Fibroblast of skin of left biceps (primary cell): ENCODE results near the gene NPW.

Source experiments
- DNase-seq, 2 experiments: peaks; one replicate each; pipeline ENCODE4 v3.0.0-alpha.2; 2013; ENCODE audit warnings: low read depth in 2 of 2

The NPW gene

DNA sequence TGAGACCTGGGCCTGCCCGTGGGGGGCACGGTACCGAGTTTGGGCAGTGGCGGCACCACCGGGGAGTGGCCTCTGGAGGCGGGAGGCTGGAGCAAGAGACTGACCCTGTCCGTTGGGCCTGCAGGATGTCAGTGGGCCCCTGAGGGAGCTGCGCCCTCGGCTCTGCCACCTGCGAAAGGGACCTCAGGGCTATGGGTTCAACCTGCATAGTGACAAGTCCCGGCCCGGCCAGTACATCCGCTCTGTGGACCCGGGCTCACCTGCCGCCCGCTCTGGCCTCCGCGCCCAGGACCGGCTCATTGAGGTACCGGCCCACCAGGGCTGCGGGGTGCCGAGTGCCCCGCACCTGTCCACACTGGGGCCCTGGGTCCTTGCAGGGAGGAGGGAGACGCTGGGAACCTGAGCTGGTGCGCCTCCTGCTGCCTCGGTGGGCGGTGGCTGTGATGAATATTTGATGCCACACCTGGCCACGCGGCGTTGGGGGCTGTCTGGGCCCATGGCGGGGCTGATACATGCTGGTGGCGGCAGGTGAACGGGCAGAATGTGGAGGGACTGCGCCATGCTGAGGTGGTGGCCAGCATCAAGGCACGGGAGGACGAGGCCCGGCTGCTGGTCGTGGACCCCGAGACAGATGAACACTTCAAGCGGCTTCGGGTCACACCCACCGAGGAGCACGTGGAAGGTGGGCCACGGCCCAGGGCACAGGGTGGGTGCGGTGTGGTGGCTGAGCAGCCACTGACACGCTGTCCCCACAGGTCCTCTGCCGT is 16.8 kb downstream of the NPW start:
- no peak for DNase-seq

DNA sequence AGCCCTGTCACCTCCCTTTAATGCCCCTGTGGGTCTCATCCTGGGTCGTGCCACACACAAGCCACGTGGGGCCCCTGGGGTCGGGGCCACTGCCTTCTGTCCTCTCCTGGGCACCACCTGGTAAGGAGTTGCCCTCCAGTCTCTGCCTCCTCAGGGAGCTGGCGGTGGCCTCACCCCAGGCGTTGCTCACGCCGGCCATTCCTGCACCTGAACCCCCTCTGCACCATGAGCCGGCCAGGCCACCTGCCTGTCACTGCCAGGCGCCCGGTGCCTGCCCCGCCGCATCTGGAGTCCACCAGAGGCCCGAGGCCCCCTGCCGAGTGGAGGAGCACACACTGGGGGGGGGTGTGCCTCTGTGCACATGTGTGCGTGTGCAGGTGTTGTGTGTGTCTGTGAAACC is 17.5 kb downstream of the NPW start:
- no peak for DNase-seq

DNA sequence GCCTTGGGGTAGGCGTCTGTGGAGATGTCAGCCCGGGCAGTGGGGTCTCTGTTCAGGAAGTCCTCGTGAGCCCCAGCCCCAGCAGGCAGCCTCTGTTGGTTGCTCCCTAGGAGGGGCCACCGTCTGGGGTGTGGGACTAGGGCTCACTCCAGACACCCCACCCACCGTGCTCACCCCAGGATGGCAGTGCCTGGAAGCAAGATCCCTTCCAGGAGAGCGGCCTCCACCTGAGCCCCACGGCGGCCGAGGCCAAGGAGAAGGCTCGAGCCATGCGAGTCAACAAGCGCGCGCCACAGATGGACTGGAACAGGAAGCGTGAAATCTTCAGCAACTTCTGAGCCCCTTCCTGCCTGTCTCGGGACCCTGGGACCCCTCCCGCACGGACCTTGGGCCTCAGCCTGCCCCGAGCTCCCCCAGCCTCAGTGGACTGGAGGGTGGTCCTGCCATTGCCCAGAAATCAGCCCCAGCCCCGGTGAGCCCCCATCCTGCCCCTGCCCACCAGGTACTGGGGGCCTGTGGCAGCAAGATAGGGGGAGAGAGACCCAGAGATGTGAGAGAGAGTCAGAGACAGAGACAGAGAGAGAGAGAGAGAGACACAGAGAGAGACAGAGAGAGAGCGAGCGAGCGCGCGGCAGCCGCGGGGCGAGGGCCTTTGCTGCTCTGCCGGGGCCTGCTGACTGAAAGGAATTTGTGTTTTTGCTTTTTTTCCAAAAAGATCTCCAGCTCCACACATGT is 18.2 kb downstream of the NPW start:
- peak in 1 of 2 experiments; percentile 53 for DNase-seq

DNA sequence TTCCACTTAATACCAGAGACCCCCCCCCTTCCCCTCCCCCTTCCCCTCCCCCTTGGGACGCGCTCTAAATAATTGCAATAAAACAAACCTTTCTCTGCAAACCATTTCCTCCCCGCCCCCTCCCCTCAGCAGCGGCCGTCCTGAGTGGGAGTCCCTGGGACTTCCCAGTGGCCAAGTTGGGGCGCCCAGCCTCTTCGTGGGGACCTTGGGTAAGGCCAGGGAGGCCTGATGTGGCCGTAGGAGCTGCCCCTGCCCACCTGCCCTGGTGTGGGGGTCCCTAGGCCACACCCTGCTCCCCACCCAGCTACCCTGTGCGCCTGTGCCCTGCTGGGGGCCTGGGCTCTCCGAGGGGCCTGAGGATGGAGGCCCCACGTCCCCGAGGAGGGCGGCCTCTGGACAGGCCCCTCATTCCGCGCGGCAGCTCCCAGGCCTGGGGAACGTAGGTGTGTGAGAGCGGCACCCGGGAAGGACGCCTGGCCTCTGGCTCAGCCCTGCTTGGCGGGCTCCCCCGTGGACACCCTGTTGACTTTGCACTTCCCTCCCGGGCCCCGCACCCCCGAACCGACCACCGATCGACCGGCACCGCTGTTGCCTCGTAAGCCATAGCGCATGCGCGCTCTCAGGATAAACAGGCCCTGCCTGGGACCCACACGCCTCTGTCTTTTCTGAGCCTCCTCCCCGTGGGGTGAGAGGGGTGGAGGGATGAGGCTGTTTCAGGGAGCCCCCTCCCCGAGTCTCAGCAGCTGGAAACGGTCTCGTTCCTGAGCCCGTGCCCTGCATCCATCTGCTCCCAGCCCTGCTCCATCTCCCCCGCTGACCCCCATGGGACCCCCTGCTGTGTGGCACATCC is 19.0 kb downstream of the NPW start:
- no peak for DNase-seq

DNA sequence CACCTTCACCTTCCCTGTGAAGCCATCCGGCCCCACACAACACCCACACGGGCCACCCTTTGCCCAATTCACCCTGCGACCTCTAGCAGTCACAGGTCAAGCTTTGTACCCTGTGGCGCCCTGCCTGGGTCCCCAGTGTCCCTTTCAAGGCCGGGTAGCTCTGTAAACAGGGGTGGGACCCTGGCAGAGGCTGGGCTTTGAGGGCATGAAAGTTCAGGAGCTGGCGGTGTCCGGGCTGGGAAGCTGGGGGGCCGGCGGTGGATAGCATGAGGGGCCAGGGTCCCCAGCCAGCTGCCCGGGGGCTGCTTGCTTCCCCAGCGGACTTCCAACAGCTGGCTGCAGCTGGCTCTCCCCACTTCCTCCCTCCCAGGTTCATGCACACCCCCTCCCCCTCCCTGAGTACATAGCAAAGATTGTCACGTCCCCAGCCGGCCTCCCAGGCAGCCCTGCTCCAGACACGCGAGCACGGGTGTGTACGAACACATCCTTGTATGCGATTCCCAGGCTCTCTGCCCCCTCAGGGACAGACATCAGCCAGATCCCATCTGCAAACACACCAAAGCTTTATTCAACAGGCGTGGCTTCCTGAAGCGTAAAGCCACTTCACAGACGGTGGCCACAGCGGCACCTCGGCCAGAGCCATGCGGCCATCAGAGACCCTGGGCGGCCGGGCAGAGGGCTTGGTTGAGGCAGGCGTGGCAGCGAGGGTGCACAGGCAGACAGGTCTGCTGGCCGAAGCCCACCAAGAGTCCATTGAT is 19.9 kb downstream of the NPW start:
- peak; percentile 63 to 64 for DNase-seq

DNA sequence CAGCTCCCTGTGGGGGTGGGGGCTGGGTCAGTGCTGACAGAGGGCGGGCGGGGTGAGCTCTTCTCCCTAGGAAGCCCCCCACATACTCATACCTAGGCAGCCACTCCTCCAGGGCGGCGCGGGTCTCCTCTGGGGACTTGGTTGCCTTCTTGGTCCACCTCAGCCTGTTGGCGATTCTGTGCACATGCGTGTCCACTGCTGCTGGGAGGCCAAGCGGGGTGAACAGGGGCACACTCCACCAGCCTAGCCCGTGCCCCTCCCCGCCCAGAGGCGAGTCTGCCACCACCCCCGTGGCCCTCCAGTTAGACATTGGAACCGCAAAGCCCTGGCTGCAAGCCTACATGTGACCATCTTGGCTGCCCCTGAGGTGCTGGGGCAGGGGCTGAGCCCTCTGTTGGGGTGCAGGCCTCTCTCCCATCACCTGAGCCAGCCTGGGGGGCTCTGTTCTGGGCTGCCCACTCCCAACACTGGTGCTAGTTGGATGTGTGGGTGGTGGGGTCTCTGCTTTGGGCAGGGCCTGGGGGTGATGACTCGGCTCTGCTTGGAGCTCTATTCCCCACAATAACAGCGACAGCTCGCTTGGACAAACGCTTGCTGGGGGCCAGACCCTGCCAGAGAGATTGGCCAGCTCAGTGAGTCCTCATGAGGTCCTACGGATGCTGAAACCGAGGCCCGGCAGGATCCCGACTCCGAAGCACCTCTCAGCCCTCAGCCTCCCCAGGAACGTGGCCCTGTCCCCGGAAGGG is 20.6 kb downstream of the NPW start:
- no peak for DNase-seq

DNA sequence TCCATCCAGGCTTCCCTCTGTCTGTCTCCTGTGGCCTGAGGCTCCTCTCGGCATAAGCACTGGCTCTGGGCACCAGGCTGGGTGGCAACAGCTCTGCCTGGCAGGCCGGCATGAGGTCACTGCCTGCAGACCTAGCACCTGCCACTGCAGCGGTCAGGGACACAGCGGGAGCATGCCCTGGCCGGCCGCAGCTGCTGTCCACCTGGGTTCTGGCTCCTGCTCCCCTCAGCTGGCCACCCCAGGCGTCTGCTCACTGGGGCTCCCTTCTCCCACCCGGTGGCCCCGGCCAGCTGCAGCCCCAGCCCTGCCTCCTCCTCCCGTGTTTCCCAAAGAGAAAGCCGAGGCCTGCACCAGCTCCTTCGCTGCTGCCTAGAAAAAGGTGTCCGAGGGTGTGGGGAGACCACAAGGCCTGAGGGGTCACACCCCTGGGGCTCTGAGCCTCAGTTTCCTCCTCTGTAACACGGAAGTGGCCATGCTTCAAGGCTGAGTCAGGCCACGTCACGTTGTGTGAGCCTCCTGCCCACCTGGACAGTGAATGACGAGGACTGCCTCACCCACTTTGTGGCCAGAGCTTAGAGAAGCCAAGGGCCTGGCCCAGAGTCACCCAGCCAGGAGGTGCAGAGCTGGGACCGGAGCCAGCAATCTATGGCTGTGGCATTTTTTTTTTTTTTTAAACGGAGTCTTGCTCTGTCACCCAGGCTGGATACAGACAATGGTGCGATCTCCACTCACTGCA is 21.4 kb downstream of the NPW start:
- DNase-seq = no peak

DNA sequence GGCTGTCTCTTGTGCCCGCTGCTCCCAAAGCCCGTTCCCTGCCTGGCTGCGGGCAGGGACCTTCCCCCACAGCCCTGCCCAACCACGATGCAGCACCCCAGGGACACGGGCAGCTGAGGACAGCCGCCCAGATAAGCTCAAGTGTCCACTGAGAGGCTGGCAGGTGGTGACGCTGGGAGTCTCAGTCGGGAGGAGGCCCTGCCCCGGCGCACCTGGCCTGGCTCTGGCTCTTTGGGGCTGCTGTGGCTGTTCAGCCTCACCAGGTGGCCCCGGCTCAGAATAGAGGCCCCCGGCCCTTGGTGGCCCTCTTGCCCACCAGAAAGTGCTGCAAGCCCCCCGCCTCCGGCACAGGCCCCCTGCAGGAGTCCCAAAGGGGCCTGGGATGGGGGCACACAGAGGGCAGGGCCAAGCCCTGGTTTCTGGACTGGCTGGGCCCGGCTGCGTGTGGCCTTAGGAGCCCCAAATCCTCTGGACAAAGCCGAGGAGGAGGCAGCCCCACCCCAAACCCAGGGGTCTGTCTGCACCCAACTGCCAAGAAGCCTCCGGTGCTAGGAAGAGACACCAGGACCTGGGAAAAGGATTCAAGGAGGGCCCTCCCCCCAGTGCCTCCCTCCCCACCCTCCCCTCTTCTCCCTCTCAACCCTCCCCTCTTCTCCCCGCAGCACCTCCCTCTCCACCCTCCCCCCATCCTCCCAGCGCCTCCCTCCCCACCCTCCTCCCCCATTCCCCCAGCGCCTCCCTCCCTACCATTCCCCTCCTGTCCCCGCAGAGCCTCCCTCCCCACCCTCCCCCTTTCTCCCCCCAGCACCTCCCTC is 22.8 kb downstream of the NPW start:
- no peak for DNase-seq

DNA sequence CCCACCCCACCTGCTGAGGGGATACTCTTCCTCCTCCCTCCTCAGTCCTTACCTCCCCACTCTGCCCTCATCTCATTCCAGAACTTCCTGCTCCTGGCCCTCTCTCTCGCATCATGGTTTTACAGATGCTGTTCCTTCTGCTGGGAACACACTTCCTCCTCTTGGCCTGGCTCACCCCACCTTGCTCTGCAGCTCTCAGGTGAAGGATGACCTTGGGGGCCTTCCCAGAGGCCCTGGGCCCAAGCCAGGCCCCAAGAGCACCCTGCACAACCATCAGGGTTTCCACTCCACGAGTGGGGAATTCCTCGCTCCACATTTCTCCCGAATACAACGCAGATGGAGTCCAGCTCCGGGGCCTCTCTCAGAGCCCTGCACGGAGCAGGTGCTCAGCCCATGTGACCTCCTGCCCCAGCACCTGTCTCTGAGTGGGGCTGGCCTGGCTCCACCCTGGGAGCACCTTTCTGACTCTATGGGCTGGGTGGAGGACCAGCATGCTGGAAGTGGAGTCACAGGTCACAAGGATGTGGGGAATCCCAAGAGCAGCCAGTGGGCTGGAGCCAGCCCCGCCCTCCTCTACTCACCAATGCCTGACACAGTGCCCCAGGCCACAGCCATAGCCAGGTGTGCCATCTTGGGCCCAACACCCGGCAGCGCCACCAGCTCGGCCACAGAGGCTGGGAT is 23.5 kb downstream of the NPW start:
- no peak for DNase-seq

DNA sequence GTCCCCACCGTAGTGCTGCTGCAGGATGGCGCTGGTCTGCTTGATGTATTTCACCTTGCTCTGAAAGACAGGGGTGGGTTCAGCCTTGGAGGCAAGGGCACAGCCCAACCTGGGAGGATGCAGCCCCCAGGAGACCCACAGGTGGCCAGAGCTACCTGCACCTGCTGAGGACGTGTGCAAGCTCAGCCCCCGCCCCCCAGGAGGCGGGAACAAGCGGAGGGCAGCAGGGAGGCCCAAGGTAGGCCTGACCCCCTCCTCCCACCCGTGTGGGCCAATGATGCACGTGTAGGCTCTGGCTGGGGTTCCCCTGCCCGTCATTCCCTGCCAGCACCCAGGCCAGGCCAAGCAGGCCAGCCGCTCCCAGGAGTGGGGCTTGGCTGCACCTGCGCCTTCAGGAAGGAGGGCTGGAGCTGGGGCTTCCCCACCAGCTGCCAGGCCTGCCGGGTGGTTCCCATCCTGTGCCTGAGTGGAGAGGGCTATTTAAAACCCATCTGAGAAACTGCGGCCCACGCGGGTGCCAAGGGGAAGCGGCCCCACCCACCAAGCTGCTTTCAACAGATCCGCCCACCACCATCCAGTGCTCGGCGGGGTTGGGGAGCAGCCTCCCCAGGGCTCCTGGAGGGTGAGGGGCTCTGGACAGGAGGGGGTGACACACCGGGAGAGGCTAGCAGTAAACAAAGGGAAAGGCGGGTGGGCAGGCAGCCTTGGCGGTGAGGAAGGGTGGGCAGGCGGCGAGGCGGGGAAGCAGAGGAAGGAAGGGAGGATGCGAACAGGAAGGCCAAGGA is 24.3 kb downstream of the NPW start:
- no peak for DNase-seq

DNA sequence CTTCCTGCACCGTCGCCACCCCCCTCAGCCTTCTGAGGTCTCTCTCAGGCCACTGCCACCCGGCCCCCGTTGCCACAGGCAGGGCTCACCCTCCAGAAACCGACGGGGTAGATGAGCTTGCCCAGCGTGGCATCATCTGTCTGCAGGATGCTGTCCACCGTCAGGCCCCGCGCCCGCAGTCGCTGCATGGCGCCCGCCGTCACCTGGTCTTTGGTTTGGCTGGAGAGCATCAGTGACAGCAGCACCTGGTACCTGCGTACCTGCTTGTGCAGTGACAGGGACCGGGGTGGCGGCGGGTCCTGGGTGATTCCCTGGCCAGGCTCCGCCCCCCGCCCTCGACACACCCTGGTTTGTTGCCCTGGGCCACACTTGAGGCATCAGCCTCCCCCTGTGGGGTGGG is 25.0 kb downstream of the NPW start:
- no peak for DNase-seq

DNA sequence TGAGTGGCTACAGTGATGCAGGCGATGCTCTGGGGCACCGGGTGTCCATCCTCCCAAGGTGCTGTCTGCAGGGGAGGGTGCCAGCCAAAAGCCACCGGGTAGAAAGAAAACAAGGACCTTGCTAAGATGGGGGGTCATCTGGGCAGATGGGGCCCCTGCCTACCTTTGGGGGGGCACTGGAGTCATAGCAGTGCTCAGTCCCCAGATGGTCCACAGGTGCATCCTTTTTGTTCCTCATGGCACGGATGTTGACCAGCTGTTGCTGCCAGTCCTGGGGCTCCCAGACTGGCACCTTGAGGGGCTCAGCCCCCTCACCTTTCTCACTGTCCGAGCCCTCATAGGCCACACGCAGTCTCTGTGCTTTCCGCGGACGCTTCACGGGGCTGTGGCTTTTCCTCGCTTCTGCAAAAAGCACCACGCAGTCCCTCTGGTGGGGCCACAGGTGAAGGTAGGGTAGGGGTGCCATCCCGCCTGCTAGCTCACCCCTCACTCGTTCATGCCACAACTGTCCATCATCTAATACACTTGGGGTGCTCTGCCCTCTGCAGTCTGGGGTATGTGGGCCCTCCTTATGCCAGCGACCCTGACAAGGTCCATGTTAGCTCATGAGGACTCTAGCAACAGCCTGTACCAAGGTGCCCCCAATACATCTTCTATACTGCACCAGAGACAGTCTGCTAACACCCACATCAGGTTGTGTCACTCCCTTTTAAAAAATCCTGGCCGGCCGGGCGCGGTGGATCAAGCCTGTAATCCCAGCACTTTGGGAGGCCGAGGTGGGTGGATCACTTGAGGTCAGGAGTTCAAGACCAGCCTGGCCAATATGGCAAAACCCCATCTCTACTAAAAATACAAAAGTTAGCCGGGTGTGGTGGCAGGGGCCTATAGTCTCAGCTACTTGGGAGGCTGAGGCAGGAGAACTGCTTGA is 26.6 kb downstream of the NPW start:
- DNase-seq = no peak

DNA sequence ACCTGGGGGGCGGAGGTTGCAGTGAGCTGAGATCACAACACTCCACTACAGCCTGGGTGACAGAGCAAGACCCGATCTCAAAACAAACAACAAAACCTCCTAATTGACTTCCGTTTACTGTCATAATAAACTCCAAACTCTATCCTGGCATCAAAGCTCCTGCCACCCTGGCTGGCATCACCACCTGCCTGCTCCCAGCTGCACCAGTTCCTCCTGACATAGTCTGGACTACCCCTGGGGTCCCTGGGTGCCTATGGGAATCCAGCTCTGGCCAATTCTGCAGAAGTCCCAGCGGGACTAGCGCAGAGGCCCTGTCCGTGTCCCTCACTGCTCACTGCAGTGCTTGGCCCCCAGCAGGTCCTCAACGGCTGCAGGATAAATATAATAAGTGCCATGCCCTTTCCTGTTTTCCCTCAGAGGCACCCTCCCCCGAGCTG is 27.3 kb downstream of the NPW start:
- DNase-seq = no peak

DNA sequence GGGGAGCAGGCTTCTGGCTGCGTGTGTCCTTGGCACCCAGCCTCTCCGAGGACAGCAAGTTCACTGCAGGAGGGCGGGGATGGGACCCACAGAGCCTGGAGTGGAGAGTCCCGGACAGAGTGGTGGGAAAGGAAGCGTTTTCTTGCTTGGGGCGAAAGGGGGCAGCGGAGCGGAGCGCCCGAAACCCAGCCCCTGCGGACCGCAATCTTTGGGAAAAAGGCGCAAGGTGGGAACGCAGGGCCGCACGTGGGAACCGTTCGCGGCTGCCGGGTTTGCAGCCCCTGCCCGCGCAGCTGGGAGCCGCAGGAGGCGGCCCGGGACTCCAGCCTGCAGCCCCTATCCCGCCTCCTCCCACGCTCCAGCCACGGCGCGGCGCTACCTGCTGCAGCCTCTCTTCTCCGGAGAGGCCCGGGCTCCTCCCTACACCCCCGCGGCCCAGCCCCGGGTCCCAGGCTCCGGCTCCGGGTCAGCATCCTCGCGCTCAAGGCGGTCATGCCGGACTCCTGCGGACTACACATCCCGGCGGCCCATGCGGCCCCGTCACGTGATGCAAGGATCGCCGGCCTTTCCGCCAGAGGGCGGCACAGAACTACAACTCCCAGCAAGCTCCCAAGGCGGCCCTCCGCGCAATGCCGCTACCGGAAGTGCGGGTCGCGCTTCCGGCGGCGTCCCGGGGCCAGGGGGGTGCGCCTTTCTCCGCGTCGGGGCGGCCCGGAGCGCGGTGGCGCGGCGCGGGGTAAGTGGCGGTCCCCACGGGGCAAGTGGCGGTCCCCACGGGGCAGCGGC is 27.9 kb downstream of the NPW start, which contains the start of the genes NTHL1 and TSC2:
NTHL1 (minus strand) TSS at position 505 of the 786 bp plus-strand sequence; CDS start at position 494, 11 bp downstream.
TSC2 (plus strand) TSS at position 656 of the 786 bp plus-strand sequence. CDS start 631 bp downstream, outside the sequence.
- peak; percentile 77 to 79 for DNase-seq

DNA sequence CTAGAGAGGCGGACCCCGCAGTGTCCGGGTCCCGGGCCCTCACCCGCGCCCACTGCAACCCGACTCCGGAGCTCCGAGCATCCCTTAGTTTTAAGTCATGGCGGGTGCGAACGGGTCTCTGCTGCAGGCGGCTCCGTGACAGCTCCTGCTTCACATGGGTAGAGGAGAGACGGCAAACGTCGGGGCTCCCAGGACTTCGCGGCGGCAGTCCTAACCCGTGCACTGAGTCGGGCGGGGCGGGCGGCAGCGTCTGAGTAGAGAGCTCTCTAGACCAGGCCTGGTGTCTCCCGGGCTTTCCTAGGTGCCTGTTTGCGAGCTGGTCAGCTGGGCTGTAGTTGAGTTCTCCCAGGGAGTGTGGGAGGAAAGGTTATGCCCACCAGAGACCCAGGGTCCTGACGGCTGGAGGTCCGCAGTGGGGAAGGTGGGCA is 28.5 kb downstream of the NPW start:
- DNase-seq = no peak

DNA sequence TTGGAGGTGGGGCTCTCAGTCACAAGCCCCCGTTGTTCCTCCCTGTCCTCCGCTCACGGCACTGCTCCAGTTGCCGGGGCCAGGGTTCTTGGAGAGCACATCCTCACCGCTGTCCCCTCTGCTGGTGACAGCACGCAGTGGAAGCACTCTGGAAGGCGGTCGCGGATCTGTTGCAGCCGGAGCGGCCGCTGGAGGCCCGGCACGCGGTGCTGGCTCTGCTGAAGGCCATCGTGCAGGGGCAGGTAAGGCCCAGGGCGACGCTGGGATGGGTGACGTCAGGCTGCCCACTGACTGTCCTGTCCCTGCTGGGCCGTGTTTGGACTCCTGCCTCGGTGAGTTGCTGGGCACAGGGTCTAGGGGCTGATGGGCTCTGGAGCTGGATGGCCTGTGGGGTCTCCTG is 33.6 kb downstream of the NPW start:
- no peak for DNase-seq
